Naive B cell (primary cell): ENCODE measurements around the gene PVRIG. TPM values are rescaled to one million over a fixed set of nuclear protein-coding genes. Genes with fewer than 3 reads are reported as not detected.
A peak's percentile ranks its signal among the peaks of the same experiment; 100 is the strongest.
"Not testable (repeated sequence)": the region's sequence is repeated elsewhere in the genome, so short reads cannot be mapped to it uniquely, and the experiment has no call there.

Experiments used
- ATAC-seq, 2 donors: fragments of 150-1000 bp; cut with Tn5 transposase; 2 replicates each; pipeline ENCODE4 v1.10.0; 2021; ENCODE audit warnings: low read depth in 2 of 2, mild to moderate bottlenecking in 2 of 2, moderate library complexity in 2 of 2
- DNase-seq: peaks from one replicate; pipeline ENCODE4 v3.0.0; 2022
- H3K27ac Mint-ChIP-seq, 6 donors: one replicate each; pipeline ENCODE4 v1.8.0; 2020 to 2022; ENCODE audit warnings: mild to moderate bottlenecking in 6 of 6, mixed read lengths in 6 of 6, moderate library complexity in 5 of 6, inconsistent platforms in 2 of 6
- H3K27me3 Mint-ChIP-seq, 3 donors: one replicate each; pipeline ENCODE4 v1.8.0; 2021 to 2022; ENCODE audit warnings: mixed read lengths in 3 of 3, mild to moderate bottlenecking in 1 of 3
- H3K36me3 Mint-ChIP-seq, 2 donors: one replicate each; pipeline ENCODE4 v1.8.0; 2020 to 2022; ENCODE audit warnings: mixed read lengths in 2 of 2, inconsistent platforms in 1 of 2, mild to moderate bottlenecking in 1 of 2
- H3K4me1 Mint-ChIP-seq, 3 donors: one replicate each; pipeline ENCODE4 v1.8.0; 2020 to 2022; ENCODE audit warnings: mixed read lengths in 3 of 3, inconsistent platforms in 1 of 3, mild to moderate bottlenecking in 1 of 3, moderate library complexity in 1 of 3
- H3K4me3 Mint-ChIP-seq, 8 donors: one replicate each; pipeline ENCODE4 v1.8.0; 2020 to 2022; ENCODE audit warnings: mild to moderate bottlenecking in 8 of 8, mixed read lengths in 8 of 8, moderate library complexity in 8 of 8, inconsistent platforms in 2 of 8
- H3K9me3 Mint-ChIP-seq, 7 donors: one replicate each; pipeline ENCODE4 v1.8.0; 2020 to 2022; ENCODE audit warnings: mixed read lengths in 7 of 7, mild to moderate bottlenecking in 5 of 7, inconsistent platforms in 2 of 7, moderate library complexity in 1 of 7
- polyA plus RNA-seq, 6 donors: library from polyadenylated mRNA; unstranded; fragments of 300-500 nt; fragmentation: Illumina TruSeq; gene quantifications; one replicate each; pipeline ENCODE4 v1.2.3, GENCODE V29; 2021; ENCODE audit warnings: low read depth in 6 of 6

PVRIG gene
- polyA plus RNA-seq, 6 donors from 2014 or later, result 37.5 to 67.4 (median 56.4) TPM

- peaks cover 8 to 12% (median 10%) of the 10 kb centered on the region in 3 donors for H3K4me1 Mint-ChIP-seq
- peak overlapping the region in 1 of 6 donors; percentile 49 for H3K27ac Mint-ChIP-seq
- not testable (repeated sequence) for H3K27me3 Mint-ChIP-seq, H3K4me3 Mint-ChIP-seq, H3K9me3 Mint-ChIP-seq, DNase-seq, ATAC-seq, H3K36me3 Mint-ChIP-seq
Measured at GRCh38 chr7:100182616-100183015, 37.1 kb upstream of the PVRIG start.

GRCh38 chr7:100183090-100183489 lies 36.7 kb upstream of the PVRIG start:
- DNase-seq, H3K27ac Mint-ChIP-seq, H3K4me3 Mint-ChIP-seq, H3K4me1 Mint-ChIP-seq, H3K27me3 Mint-ChIP-seq, H3K36me3 Mint-ChIP-seq, ATAC-seq, H3K9me3 Mint-ChIP-seq: not testable (repeated sequence)

- no peak for ATAC-seq
- H3K4me1 Mint-ChIP-seq, result peaks cover 19% of the 10 kb centered on the region in 3 donors
- no peak for DNase-seq
- no peak overlapping the region for H3K4me3 Mint-ChIP-seq
- H3K9me3 Mint-ChIP-seq, result no peaks in the 10 kb centered on the region
- no peaks in the 10 kb centered on the region for H3K36me3 Mint-ChIP-seq
- H3K27ac Mint-ChIP-seq, result no peak overlapping the region
- H3K27me3 Mint-ChIP-seq, result no peaks in the 10 kb centered on the region
Measured at GRCh38 chr7:100185726-100186125, 34.0 kb upstream of the PVRIG start.

- no peak for DNase-seq
- Mint-ChIP-seq H3K27ac (peak overlapping the region in 3 of 6 donors; percentile 80 to 97 (median 82)), H3K9me3 (no peaks in the 10 kb centered on the region), H3K27me3 (no peaks in the 10 kb centered on the region), H3K4me1 (peaks cover 41 to 49% (median 44%) of the 10 kb centered on the region in 3 donors), H3K4me3 (no peak overlapping the region), H3K36me3 (no peaks in the 10 kb centered on the region)
- no peak for ATAC-seq
Measured at GRCh38 chr7:100189061-100189460, 30.7 kb upstream of the PVRIG start.

- peak overlapping the region in 7 of 8 donors; percentile 4 to 77 (median 62) for H3K4me3 Mint-ChIP-seq
- no peaks in the 10 kb centered on the region for H3K36me3 Mint-ChIP-seq
- DNase-seq (peak; percentile 53), ATAC-seq (peak; percentile 36 to 50)
- H3K4me1 Mint-ChIP-seq, result peaks cover 49 to 61% (median 52%) of the 10 kb centered on the region in 3 donors
- peak overlapping the region; percentile 14 to 98 (median 94) for H3K27ac Mint-ChIP-seq
- no peaks in the 10 kb centered on the region for H3K27me3 Mint-ChIP-seq
- no peaks in the 10 kb centered on the region for H3K9me3 Mint-ChIP-seq
Measured at GRCh38 chr7:100190048-100190711, 29.6 kb upstream of the PVRIG start.

GRCh38 chr7:100191775-100192174 lies 28.0 kb upstream of the PVRIG start:
- peaks cover 0 to 4% (median 0%) of the 10 kb centered on the region in 7 donors for H3K9me3 Mint-ChIP-seq
- no peaks in the 10 kb centered on the region for H3K27me3 Mint-ChIP-seq
- no peak for DNase-seq
- H3K36me3 Mint-ChIP-seq, result no peaks in the 10 kb centered on the region
- ATAC-seq, result peak; percentile 19 to 34
- H3K27ac Mint-ChIP-seq, result peak overlapping the region; percentile 92 to 98 (median 97)
- peak overlapping the region; percentile 17 to 84 (median 74) for H3K4me3 Mint-ChIP-seq
- peaks cover 56 to 76% (median 65%) of the 10 kb centered on the region in 3 donors for H3K4me1 Mint-ChIP-seq

- peaks cover 59 to 79% (median 68%) of the 10 kb centered on the region in 3 donors for H3K4me1 Mint-ChIP-seq
- H3K27ac Mint-ChIP-seq, result peak overlapping the region; percentile 92 to 98 (median 97)
- H3K4me3 Mint-ChIP-seq, result peak overlapping the region; percentile 17 to 84 (median 74)
- ATAC-seq (peak; percentile 83 to 87), DNase-seq (peak; percentile 62)
- H3K27me3 Mint-ChIP-seq, H3K36me3 Mint-ChIP-seq, H3K9me3 Mint-ChIP-seq: not testable (repeated sequence)
Measured at GRCh38 chr7:100192281-100192862, 27.4 kb upstream of the PVRIG start.

GRCh38 chr7:100192969-100193368 lies 26.8 kb upstream of the PVRIG start:
- ATAC-seq (no peak), DNase-seq (no peak)
- Mint-ChIP-seq H3K27me3 (no peaks in the 10 kb centered on the region), H3K9me3 (peaks cover 0 to 4% (median 0%) of the 10 kb centered on the region in 7 donors), H3K4me1 (peaks cover 65 to 85% (median 74%) of the 10 kb centered on the region in 3 donors), H3K27ac (peak overlapping the region in 5 of 6 donors; percentile 92 to 98 (median 97)), H3K4me3 (peak overlapping the region; percentile 17 to 84 (median 74)), H3K36me3 (no peaks in the 10 kb centered on the region)

- DNase-seq (no peak), ATAC-seq (no peak)
- Mint-ChIP-seq H3K27me3 (no peaks in the 10 kb centered on the region), H3K36me3 (no peaks in the 10 kb centered on the region), H3K9me3 (peaks cover 0 to 4% (median 0%) of the 10 kb centered on the region in 7 donors), H3K27ac (peak overlapping the region in 3 of 6 donors; percentile 75 to 94 (median 91)), H3K4me3 (peak overlapping the region in 6 of 8 donors; percentile 17 to 83 (median 46)), H3K4me1 (peaks cover 73 to 95% (median 84%) of the 10 kb centered on the region in 3 donors)
Measured at GRCh38 chr7:100195222-100195621, 24.5 kb upstream of the PVRIG start.

GRCh38 chr7:100195901-100196322 lies 23.8 kb upstream of the PVRIG start:
- DNase-seq, result peak; percentile 57
- H3K36me3 Mint-ChIP-seq, H3K27me3 Mint-ChIP-seq, H3K9me3 Mint-ChIP-seq: not testable (repeated sequence)
- ATAC-seq, result peak; percentile 51 to 55
- Mint-ChIP-seq H3K27ac (peak overlapping the region; percentile 75 to 96 (median 90)), H3K4me3 (peak overlapping the region; percentile 9 to 83 (median 60)), H3K4me1 (peaks cover 72 to 95% (median 84%) of the 10 kb centered on the region in 3 donors)

GRCh38 chr7:100198266-100198665 lies 21.5 kb upstream of the PVRIG start:
- Mint-ChIP-seq H3K4me1 (peaks cover 64 to 90% (median 75%) of the 10 kb centered on the region in 3 donors), H3K36me3 (no peaks in the 10 kb centered on the region)
- no peak for DNase-seq

GRCh38 chr7:100200693-100201092 lies 19.1 kb upstream of the PVRIG start:
- Mint-ChIP-seq H3K4me1 (peaks cover 61 to 76% (median 67%) of the 10 kb centered on the region in 3 donors), H3K9me3 (peaks cover 0 to 4% (median 0%) of the 10 kb centered on the region in 7 donors), H3K27me3 (no peaks in the 10 kb centered on the region), H3K4me3 (peak overlapping the region in 4 of 8 donors; percentile 34 to 70 (median 64)), H3K36me3 (peaks cover 0 to 8% of the 10 kb centered on the region in 2 donors), H3K27ac (peak overlapping the region in 5 of 6 donors; percentile 61 to 97 (median 78))
- DNase-seq, result no peak
- ATAC-seq, result no peak

More at GRCh38 chr7:100198266-100198665, 21.5 kb upstream of the PVRIG start:
- Mint-ChIP-seq H3K9me3 (peaks cover 0 to 4% (median 0%) of the 10 kb centered on the region in 7 donors), H3K27ac (peak overlapping the region; percentile 57 to 96 (median 85)), H3K27me3 (no peaks in the 10 kb centered on the region), H3K4me3 (peak overlapping the region in 4 of 8 donors; percentile 6 to 53 (median 38))
- ATAC-seq, result no peak

- peak overlapping the region in 1 of 6 donors; percentile 66 for H3K27ac Mint-ChIP-seq
- no peaks in the 10 kb centered on the region for H3K9me3 Mint-ChIP-seq
- ATAC-seq (no peak), DNase-seq (no peak)
- H3K4me1 Mint-ChIP-seq, result peaks cover 50 to 58% (median 53%) of the 10 kb centered on the region in 3 donors
- peaks cover 0 to 8% of the 10 kb centered on the region in 2 donors for H3K36me3 Mint-ChIP-seq
- no peaks in the 10 kb centered on the region for H3K27me3 Mint-ChIP-seq
- no peak overlapping the region for H3K4me3 Mint-ChIP-seq
Measured at GRCh38 chr7:100204454-100204853, 15.3 kb upstream of the PVRIG start.
